DMS79 treated with DMSO at 0.1 percent for 48 hours (cell line): ENCODE results near the gene TRAF4.
"Not testable (repeated sequence)": the region's sequence is repeated elsewhere in the genome, so short reads cannot be mapped to it uniquely, and the experiment has no call there.

ENCODE experiments used
- DNase-seq: peaks from one replicate; lab custom pipeline; 2025; lab: John Stamatoyannopoulos, UW

TRAF4 gene

DNA sequence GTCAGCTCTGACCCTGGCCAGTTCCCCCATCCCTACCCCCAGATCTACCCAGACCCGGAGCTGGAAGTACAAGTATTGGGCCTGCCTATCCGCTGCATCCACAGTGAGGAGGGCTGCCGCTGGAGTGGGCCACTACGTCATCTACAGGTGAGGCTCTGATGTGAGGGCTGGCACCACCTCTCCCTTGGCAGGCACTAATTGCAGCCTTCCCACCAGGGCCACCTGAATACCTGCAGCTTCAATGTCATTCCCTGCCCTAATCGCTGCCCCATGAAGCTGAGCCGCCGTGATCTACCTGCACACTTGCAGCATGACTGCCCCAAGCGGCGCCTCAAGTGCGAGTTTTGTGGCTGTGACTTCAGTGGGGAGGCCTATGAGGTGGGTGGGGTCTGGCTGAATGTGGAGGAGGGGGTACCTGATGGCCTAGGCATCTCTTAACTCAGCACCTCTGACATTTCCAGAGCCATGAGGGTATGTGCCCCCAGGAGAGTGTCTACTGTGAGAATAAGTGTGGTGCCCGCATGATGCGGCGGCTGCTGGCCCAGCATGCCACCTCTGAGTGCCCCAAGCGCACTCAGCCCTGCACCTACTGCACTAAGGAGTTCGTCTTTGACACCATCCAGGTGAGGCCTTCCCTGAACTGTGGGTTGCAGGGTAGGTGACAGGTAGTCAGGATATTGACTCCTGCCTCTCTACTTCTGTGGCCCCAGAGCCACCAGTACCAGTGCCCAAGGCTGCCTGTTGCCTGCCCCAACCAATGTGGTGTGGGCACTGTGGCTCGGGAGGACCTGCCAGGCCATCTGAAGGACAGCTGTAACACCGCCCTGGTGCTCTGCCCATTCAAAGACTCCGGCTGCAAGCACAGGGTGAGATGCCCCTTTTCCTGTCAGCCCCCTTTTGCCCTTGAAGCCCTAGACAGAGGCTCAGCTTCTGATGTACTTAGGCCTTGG is 4.3 kb downstream of the TRAF4 start:
- DNase-seq, result no peak

DNA sequence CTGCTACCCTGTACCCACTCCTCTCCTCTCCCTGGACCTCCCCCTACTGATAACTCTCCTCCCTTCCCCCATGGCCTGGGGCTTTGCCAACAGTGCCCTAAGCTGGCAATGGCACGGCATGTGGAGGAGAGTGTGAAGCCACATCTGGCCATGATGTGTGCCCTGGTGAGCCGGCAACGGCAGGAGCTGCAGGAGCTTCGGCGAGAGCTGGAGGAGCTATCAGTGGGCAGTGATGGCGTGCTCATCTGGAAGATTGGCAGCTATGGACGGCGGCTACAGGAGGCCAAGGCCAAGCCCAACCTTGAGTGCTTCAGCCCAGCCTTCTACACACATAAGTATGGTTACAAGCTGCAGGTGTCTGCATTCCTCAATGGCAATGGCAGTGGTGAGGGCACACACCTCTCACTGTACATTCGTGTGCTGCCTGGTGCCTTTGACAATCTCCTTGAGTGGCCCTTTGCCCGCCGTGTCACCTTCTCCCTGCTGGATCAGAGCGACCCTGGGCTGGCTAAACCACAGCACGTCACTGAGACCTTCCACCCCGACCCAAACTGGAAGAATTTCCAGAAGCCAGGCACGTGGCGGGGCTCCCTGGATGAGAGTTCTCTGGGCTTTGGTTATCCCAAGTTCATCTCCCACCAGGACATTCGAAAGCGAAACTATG is 5.2 kb downstream of the TRAF4 start:
- no peak for DNase-seq

GRCh38 chr17:28749516-28750177 is 5.8 kb downstream of the TRAF4 start:
- DNase-seq, result no peak

DNA sequence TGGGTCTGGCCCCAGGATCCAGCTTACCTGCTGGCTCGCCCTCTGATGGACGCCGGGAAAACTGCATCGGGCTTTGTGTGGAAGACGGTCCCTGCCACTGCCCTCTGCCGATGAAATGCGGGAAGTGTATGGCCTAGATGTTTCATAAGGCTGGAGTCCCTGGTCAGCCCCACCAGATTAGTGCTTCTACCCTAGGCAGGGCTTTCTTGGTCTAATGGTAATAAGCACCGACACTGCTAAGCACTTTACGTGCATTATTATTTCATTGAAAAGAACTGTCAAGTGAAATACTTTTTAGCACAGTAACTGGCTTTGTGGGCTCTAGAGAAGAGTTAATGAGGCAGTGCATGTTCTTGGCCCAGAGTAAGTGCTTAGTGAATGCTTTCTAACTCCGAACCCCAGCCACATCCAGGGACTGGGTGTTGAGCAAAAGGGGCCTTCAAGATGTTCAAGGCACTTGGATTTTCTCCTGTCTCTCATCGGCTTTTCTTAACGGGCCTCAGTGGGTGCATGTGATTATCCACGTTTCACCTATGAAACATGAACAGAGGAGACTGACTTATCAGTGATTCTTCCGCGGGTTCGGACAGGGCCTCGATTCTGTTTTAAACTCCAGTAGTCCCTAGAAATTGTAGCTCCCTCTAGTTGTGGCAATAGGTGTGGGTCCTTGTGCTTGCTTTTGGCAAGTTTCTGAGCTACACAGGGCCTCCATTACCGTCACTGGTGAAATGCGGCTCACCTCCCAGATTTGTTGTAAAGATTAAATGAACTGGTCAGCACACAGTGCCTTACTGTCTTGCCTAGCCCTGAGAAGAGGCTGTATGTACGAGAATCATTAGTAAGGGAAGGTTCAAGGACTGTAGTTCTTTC is 6.6 kb downstream of the TRAF4 start:
- DNase-seq, result peak; percentile 86

- DNase-seq, result no peak
Measured at GRCh38 chr17:28751600-28752366, 8.0 kb downstream of the TRAF4 start.

DNA sequence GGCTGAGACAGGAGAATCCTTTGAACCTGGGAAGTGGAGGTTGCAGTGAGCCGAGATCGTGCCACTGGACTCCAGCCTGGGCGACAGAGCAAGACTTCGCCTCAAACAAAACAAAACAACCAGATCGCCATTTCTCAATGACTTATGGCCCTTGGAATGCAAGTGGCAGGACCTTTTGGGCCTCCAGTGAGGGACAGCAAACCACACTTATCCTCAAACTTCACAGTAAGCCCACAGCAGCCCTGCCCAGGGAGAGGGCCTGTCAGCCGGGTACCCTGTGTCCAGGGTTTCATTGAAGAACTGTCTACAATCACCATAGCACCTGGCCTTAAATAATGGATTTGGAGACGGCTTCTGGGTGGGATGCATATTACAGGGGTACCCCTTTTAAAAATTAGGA is 11.7 kb downstream of the TRAF4 start:
- no peak for DNase-seq

DNA sequence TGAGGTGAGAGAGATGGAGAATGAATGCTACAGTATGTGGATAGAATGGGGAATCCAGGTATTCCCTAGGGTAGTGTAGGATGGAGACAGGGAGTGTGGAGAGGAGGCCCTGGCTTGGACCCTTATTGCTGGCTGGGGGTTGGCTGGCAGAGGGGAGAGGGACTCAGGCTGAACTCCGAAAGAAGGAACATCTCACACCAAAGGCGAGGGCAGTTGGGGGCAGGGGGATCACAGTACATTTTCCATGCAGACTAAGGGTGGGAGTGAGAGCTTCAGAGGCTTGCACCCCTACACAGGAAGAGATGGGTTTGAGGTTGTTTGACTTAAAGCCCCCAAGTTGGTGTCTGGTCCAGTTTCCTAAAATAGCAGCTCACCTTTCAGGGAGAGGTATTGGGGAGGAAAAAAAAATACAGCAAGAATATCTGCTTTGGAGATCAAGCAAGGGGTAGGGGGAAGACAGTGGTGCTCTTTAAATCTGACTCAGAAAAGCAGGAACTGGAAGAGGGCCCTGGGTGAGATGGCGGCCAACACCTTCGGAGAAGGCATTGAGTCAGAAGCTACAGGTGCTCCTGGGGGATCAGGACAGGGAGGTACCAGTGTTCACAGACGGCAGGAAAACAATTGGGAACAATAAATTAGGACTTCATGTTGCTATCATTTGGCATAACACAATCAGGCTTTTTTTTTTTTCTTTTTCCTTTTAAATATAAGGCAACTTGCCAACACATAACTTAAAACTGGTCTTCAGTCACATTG is 12.4 kb downstream of the TRAF4 start:
- no peak for DNase-seq

- DNase-seq, result no peak
Measured at GRCh38 chr17:28758411-28759121, 14.8 kb downstream of the TRAF4 start.

DNA sequence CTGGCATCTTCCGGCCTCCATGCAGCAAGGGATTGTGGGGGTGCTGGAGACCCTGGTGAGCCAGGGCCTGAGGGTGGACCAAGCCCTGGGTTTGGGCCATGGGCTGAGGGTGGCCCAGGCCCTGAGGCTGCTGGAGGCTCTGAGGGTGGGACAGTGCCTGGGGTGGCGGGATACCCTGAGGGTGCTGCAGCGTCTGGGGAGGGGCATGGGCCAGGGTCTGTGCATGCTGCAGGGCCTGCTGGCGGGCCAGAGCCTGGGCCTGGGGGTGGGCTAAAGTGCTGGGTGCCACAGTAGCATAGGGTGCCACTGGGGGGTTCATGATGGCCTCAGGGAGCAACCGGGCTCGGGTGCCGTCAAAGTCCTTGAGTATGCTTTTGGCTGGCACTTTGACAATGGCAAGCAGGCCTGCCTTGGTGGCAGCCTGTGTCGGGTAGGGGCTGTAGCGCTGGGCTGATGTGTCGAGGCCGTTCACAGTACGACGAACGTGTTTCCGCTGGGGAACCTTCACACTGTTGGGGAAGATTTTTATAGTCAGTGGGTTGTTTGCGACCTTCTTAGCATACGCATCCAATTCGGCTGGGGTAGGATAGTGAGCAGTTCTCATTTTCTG is 15.6 kb downstream of the TRAF4 start:
- no peak for DNase-seq

DNA sequence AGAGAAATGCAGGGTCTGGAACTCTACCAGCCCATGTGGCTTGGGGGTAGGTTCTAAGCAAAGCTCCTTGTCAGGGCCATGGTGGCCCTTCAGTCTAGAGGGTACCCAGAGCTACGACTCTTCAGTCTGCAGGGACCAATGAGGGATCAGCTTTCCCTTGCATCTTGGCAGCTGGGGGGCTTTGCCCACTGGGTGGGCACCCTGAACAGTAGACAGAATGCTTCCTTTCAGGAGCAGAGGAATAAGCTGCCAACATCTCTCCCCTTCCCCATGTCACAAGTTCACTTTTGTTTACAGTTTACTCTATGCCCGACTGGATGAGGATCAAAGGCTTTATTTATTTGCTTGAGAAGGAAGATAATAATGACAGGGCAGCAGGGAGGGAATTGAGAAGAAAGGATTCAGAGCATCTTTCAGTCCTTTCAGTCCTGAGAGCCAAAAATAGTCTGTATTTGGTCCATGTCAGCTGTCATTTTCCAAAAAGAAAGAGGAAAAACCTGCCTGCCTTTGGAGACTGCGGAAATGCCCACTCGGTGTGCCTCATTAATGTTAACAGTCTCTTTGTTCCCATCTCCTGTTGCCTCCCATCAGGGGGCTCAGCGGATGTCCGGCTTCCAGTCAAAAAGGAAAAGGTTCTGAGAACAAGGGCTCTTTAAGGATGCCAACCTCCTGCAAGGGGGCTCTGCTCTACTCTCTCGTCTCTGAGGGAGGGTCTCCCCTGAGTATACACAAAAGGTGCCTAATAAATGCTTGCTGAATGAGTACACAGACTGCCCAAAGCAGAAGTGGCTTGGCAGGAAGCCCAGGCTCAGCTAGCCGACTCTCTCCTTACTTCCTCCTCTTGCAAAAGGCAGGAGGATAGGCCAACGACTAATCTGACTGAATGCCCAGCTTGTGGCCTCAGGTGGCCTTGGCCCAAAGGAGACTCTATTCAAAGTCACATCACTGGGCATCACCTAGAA is 17.1 kb downstream of the TRAF4 start:
- DNase-seq, result peak; percentile 64

GRCh38 chr17:28763137-28763799 is 19.5 kb downstream of the TRAF4 start:
- DNase-seq, result no peak

- DNase-seq, result peak; percentile 75
Measured at GRCh38 chr17:28763804-28764266, 20.0 kb downstream of the TRAF4 start.

DNA sequence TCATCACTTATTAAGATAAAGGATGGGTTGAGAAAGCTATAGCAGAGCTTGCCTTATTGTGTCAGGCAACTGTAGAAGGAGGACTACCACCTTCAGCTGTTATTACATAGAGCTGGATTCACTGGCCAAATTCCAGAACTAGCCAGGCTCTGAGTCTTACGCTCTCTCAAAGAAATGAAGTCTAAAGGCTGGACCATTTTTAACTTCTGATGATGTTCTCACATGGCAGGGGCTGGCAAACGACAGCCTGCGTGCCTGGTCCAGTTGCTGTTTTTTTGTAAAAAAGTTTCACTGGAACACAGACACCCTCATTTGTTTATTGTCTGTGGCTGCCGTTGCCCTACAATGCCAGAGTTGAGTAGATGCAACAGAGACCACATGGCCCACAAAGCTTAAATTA is 21.2 kb downstream of the TRAF4 start:
- no peak for DNase-seq

GRCh38 chr17:28773736-28774135 is 29.9 kb downstream of the TRAF4 start:
- no peak for DNase-seq

DNA sequence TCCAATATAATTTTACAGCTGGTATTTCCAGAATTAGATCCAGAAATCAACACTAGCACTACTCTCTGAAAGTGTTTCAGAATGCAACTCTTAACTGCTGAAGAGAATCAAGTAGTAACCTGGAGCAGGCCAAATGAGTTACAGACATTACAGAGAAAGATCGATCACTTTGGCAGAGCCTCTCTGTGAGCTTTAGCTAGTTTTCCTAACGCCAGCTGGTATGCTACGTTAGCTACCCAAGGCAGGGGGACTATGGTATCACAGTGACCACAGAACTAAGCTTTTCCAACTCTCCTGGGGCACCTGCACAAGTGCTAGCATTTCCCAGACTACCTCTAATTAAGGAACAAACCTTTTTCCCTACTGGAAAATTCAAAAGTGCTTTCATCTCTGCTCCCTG is 30.4 kb downstream of the TRAF4 start:
- no peak for DNase-seq

GRCh38 chr17:28777178-28777577 is 33.4 kb downstream of the TRAF4 start:
- no peak for DNase-seq

- not testable (repeated sequence) for DNase-seq
Measured at GRCh38 chr17:28779601-28780000, 35.8 kb downstream of the TRAF4 start.
